Thyroid gland (tissue), 4 donors: ENCODE measurements around the gene BTF3L4.

Source experiments
- CTCF ChIP-seq, 6 experiments: fragments of 200-600 bp in 3 of 6; fragments of 450-650 bp in 3 of 6; sonication (generic) in 3 of 6; IDR thresholded peaks; one replicate each; pipeline ENCODE4 v1.5.1; 2016 to 2019; ENCODE audit warnings: antibody characterized with exemption in 6 of 6, mild to moderate bottlenecking in 2 of 6, inconsistent platforms in 1 of 6, moderate library complexity in 1 of 6
- POLR2A ChIP-seq, 2 donors: fragments of 450-650 bp; IDR thresholded peaks; one replicate each; pipeline ENCODE4 v1.6.1; 2017; ENCODE audit warnings: antibody characterized with exemption in 2 of 2, mild to moderate bottlenecking in 2 of 2, moderate library complexity in 1 of 2

- TF ChIP-seq CTCF (IDR thresholded peaks at IDR 0.05): no peak
- no peak for TF ChIP-seq POLR2A (IDR thresholded peaks at IDR 0.05)
These were observed 1.9 kb downstream of the BTF3L4 start for GRCh38 chr1:52057876-52058415.
